D721Med (cell line): ENCODE data around the gene AHNAK.

Experiments used
- DNase-seq: peaks from one replicate; pipeline ENCODE4 v3.0.0; 2011; ENCODE audit warnings: low spot score; ENCODE audit not compliant: insufficient read length
- FAIRE-seq: peaks from 2 replicates; lab custom pipeline; 2011; peaks lifted over from hg19 to GRCh38; lab: Jason Lieb, UNC
- CTCF ChIP-seq: IDR thresholded peaks from 2 replicates; pipeline ENCODE4 v1.5.1; 2012; ENCODE audit warnings: mild to moderate bottlenecking, control low read depth; ENCODE audit not compliant: insufficient read depth; ENCODE audit errors: missing control alignments

AHNAK gene

GRCh38 chr11:62539238-62539925, 7.2 kb downstream of the AHNAK start:
- DNase-seq: no peak
- no peak for FAIRE-seq
- no peak for TF ChIP-seq CTCF

GRCh38 chr11:62538470-62539237, 8.0 kb downstream of the AHNAK start:
- DNase-seq: no peak
- no peak for FAIRE-seq
- no peak for TF ChIP-seq CTCF

GRCh38 chr11:62536301-62536957, 10.2 kb downstream of the AHNAK start:
- DNase-seq (no peak), FAIRE-seq (no peak)
- TF ChIP-seq CTCF: no peak

GRCh38 chr11:62535802-62536201, 10.8 kb downstream of the AHNAK start:
- no peak for FAIRE-seq
- DNase-seq: no peak
- TF ChIP-seq CTCF: no peak

GRCh38 chr11:62534779-62535545, 11.6 kb downstream of the AHNAK start:
- no peak for TF ChIP-seq CTCF
- FAIRE-seq: no peak
- no peak for DNase-seq

- no peak for TF ChIP-seq CTCF
- DNase-seq (no peak), FAIRE-seq (no peak)
Measured at GRCh38 chr11:62532096-62532495, 14.5 kb downstream of the AHNAK start.
